CD4-positive, alpha-beta T cell treated with Interferon alpha-2 for 1 hour (primary cell): ENCODE measurements around the gene SIX1.

Experiments
- DNase-seq, 2 donors: peaks; one replicate each; pipeline ENCODE4 v3.0.0-alpha.2; 2020 to 2022

SIX1 gene

DNA sequence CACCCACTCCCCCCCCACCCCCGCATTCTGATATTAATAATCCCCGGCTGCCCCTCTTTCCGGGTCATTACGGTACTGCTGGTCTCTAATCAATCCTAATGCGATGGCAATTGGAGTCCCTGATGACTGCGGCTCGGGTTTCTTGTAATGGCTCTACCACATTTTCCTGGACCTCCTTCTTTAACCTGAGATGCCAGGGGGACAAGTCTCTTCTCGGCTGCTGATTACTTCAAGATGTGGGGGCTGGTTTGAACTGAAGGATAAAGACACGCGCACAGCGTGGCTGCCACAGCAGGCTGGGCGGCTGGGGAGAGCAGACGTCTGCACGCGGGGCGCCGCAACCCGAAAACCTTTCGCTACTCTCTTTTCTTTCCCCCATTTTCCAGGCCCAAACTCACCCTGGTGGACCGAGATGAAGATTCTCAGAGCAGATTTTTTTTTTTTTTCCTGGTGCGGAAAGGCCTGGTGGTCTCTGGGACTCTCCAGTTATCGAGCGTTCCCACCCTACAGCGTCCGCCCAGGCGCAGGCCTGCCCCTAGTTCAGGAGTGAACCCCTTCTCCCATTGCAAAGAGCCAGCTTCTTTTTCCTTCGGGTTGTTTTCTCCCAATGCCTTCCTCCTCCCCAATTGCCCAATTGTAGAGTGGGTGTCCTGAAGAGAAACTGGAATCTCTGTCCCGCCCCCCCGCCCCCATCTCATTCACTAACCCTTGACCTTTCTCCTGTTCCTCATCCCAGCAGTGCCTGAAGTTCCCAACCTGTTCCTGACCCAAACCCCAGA lies 6.0 kb upstream of the SIX1 start:
- DNase-seq = no peak

GRCh38 chr14:60654334-60654821 lies 5.1 kb upstream of the SIX1 start:
- no peak for DNase-seq

GRCh38 chr14:60653701-60654161 lies 4.5 kb upstream of the SIX1 start:
- DNase-seq = no peak

- no peak for DNase-seq
These were observed 3.7 kb upstream of the SIX1 start for GRCh38 chr14:60652674-60653651.

DNA sequence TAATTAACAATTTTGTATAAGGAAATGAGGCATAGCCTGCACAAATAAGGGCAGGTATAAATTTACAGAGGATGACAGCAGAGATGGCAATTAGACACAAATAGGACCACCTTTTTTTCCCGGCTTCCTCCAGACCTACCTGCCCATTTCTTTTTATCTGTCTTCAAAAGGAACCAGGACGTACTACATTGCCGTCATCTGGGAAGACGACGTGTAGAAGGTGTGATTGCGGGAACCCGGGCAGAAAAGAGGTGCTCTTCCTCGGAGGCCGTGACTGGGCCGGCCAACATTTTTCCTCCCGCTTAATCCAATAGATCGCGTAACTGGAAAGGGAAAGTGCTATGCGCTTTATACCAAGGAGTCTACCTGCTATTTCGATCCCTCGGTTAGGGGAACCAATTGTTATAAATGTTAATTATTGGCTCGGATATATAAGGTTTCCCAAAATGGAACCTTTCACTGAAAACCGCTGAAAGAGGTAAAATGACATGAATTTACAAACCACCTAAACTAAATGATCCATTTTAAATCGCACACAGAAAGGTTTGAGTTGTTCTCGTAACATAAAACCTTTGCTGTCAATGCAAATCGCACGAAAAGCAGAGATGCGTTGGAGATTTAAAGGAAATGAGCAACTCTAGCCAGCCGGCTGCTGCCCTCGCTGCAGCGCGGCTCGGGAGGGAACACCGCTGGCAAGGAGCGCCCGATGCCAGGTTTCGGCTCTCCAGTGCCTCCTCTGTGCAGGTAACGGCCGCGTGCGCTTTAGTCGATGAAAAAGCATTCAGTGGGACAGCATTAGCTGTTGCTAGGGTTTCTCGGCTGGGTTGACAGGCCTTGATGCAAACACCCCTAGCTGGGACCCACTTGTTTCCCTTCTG lies 2.8 kb upstream of the SIX1 start:
- no peak for DNase-seq

DNA sequence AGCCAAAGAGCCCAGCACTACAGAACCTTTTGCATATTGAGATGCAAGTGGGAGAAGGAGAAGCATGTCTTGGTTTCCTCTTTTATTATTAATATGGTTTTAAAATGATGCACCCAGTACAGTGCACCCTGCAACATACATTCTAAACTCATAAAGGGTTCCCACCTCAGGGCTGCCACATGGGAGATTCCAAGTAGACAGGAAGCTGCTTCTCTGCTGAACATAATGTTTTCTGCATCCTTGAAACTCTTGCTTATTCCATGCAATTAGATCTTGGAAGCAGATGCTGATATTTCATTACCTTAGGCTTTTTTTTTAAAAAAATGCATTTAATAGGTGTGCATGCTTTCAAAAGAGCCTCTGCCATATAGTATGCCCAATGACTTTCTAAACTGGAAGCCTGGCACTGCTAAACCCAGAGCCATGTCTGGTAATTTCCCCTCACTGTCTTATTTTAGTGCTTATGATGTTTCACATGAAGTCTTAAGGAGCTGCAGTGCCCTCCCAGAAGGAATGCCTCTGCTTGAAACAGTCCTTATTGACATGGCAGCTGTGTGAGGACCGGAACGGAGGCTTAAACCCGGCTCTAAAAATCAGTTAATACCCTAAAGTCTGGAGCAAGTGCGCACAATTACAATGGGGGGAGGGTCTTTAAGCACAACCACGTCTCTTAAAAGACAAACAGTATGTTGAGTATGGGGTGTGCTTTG lies 2.0 kb upstream of the SIX1 start:
- DNase-seq = no peak

GRCh38 chr14:60650373-60650961 lies 1.2 kb upstream of the SIX1 start:
- no peak for DNase-seq

GRCh38 chr14:60649875-60650372 lies 647 bp upstream of the SIX1 start:
- DNase-seq = no peak

- DNase-seq = no peak
These were observed 886 bp downstream of the SIX1 start for GRCh38 chr14:60648249-60648933.

GRCh38 chr14:60647837-60648248 lies 1.4 kb downstream of the SIX1 start:
- no peak for DNase-seq

DNA sequence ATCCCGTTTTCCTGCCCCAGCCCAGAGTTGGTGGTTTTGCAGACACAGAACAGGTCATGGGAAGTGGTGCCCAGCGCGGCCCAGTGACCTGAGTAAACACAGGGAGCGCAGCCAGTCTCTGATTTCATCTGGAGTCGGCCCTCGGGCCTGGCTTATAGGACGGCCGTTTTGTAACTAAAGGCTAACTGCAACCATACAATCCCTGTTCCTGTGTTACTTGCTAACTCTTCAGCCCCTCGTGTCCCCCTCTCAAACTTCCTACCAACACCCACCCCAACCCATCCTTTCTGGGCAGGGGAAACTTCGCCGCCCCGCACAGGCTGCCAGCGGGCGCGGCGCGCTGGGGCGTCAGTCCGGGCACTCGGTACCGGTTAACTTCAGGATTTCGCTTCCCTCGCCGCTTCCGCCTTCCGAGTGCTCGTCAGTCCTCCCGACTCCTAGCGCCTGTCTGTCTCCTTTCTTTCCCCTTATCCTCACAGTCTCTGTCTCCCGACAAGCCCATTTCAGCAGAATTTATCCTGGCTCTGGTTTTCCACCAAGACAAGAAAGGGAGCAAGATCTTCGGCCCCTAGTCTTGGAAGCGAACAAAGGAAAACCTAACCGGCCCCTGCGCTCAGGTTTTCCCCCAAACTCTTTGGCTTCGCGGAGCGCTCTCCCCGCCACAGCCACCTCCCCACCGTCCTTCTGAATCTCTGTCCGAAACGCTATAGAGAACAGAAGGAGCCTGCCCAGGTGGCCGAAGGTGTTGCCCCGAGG lies 2.0 kb downstream of the SIX1 start:
- no peak for DNase-seq

DNA sequence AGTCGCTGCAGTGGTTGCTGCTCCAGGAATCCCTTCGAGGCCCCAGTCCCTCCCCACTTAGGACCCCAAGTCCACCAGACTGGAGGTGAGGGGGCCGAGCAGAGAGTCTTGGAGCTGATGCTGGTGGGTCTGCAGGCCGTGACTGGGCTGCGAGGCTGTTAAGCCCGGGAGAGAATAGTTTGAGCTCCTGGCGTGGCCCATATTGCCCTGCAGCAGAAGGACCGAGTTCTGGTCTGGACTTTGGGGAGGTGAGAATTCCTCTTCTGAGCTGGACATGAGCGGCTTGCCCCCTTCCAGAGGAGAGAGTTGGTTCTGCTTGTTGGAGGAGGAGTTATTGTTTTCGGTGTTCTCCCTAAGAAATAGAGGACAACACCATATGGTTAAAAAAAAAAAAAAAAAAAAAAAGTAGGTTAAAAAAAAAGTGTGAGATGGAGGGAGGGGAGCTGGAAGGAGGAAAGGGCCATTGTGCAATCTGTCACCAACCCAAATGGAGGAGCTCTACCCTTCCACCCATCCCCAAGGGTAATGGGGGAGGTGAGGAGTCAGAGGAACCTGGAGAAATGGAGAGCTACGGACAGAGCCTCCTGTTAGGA lies 3.0 kb downstream of the SIX1 start:
- DNase-seq = no peak

DNA sequence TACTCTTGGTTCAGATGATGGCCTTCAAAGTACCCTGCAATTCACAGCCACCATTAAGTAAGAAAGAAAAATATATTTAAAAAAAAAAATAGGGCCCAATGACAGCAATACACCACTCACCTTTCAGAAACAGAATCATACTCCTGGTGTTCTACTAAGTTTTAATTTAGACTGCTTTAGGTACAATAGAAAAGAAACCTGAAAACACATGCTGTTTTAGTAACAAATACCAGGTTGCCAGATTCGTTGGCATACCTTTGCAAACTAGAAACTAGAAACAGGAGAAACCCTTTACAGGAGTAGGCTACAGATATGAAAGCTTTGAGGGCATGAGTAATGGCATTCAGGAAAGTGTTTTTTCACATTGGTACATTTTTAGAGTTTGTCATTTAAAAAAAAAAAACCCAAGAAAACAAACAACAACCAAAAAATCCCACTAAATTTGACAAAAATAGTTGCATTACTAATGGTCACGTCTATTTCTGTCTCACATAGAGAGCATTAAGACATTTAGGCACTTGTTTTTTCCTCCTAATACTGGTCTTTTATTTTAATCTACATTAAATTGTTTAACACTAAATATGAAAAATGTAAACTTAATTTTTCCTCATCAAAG lies 4.0 kb downstream of the SIX1 start:
- no peak for DNase-seq

- DNase-seq = no peak
These were observed 4.6 kb downstream of the SIX1 start for GRCh38 chr14:60644666-60645065.

GRCh38 chr14:60643463-60644314 lies 5.6 kb downstream of the SIX1 start:
- DNase-seq = no peak

- no peak for DNase-seq
These were observed 6.2 kb downstream of the SIX1 start for GRCh38 chr14:60643141-60643462.

GRCh38 chr14:60642270-60643140 lies 6.8 kb downstream of the SIX1 start:
- DNase-seq = no peak
